A549 (cell line): ENCODE data around the gene BNC2. TPM values are rescaled to one million over a fixed set of nuclear protein-coding genes. Genes with fewer than 3 reads are reported as not detected.

Source experiments
- ATAC-seq, 2 experiments: fragments of 200-7000 bp in 1 of 2; fragments of >200 bp in 1 of 2; cut with Nextera tagmentation in 1 of 2; cut with Tn5 transposase in 1 of 2; 3 replicates each; pipeline versions ENCODE4 v1.8.0 to v1.9.1; 2018 to 2020; ENCODE audit warnings: mild to moderate bottlenecking in 1 of 2, moderate library complexity in 1 of 2
- CTCF ChIA-PET: fragments of 300-600 bp; sonication (Branson Sonifier 250); formaldehyde crosslinking; extraction: SDS; loops from one replicate; lab custom pipeline; 2021; ENCODE audit warnings: antibody characterized with exemption, inconsistent platforms; lab: Yijun Ruan, JAX
- POLR2A ChIA-PET: fragments of 350-600 bp; formaldehyde crosslinking; extraction: SDS; loops from one replicate; lab custom pipeline; 2021; ENCODE audit warnings: antibody characterized with exemption, inconsistent platforms; lab: Yijun Ruan, JAX
- DNase-seq, 2 experiments: peaks; one replicate each; pipeline versions ENCODE4 v3.0.0 to v3.0.0-alpha.2; 2011 to 2016; ENCODE audit warnings: low read depth in 1 of 2, low spot score in 1 of 2
- FAIRE-seq: peaks from 2 replicates; lab custom pipeline; 2011; peaks lifted over from hg19 to GRCh38; lab: Jason Lieb, UNC
- H3K27ac ChIP-seq, 2 experiments: fragments of >200 bp; sonication (Bioruptor Twin); formaldehyde crosslinking; 3 replicates each; pipeline ENCODE4 v1.5.1; 2016 to 2017
- H3K4me1 ChIP-seq: fragments of >200 bp; sonication (Bioruptor Twin); formaldehyde crosslinking; 3 replicates; pipeline ENCODE4 v1.6.1; 2016
- H3K4me2 ChIP-seq: fragments of >200 bp; sonication (Bioruptor Twin); formaldehyde crosslinking; 3 replicates; pipeline ENCODE4 v1.6.1; 2016
- H3K4me3 ChIP-seq: fragments of >200 bp; sonication (Bioruptor Twin); formaldehyde crosslinking; 3 replicates; pipeline ENCODE4 v1.5.1; 2016
- H3K9me3 ChIP-seq: fragments of >200 bp; sonication (Bioruptor Twin); formaldehyde crosslinking; 3 replicates; pipeline ENCODE4 v1.6.1; 2016
- BCL3 ChIP-seq: fragments of >200 bp; sonication (Bioruptor Twin); formaldehyde crosslinking; IDR thresholded peaks from 3 replicates; pipeline ENCODE4 v1.6.1; 2016
- BHLHE40 ChIP-seq: IDR thresholded peaks from 2 replicates; pipeline ENCODE4 v1.6.1; 2012; ENCODE audit warnings: low read depth, low read length, inconsistent platforms
- CEBPB ChIP-seq, 2 experiments: fragments of >200 bp in 1 of 2; sonication (Bioruptor Twin) in 1 of 2; formaldehyde crosslinking in 1 of 2; IDR thresholded peaks; 2 replicates each; pipeline ENCODE4 v1.6.1; 2012 to 2016
- CHD4 ChIP-seq: fragments of 200-600 bp; sonication (generic); IDR thresholded peaks from 2 replicates; pipeline ENCODE4 v1.6.1; 2016; ENCODE audit warnings: antibody characterized with exemption, mild to moderate bottlenecking, borderline replicate concordance
- CTCF ChIP-seq: fragments of >200 bp; sonication (Bioruptor Twin); formaldehyde crosslinking; IDR thresholded peaks from 3 replicates; pipeline ENCODE4 v1.5.1; 2016
- FOSB ChIP-seq: fragments of 250-450 bp; sonication (Bioruptor Pico); IDR thresholded peaks from 2 replicates; pipeline ENCODE4 v1.5.0; 2020; ENCODE audit warnings: mild to moderate bottlenecking, moderate library complexity
- FOSL2 ChIP-seq, 2 experiments: fragments of 450-650 bp in 1 of 2; fragments of >200 bp in 1 of 2; sonication (Bioruptor Twin) in 1 of 2; formaldehyde crosslinking; IDR thresholded peaks; 2 replicates each; pipeline versions ENCODE4 v1.5.0 to v1.6.1; 2016 to 2020; ENCODE audit warnings: mild to moderate bottlenecking in 1 of 2, moderate library complexity in 1 of 2
- HDAC2 ChIP-seq: fragments of 200-600 bp; sonication (generic); IDR thresholded peaks from 2 replicates; pipeline ENCODE4 v1.6.1; 2016
- HEYL ChIP-seq: fragments of 250-450 bp; sonication (Bioruptor Pico); IDR thresholded peaks from 2 replicates; pipeline ENCODE4 v1.8.0; 2021; ENCODE audit warnings: mild to moderate bottlenecking, moderate library complexity
- JUN ChIP-seq, 2 experiments: fragments of >200 bp; sonication (Bioruptor Twin); formaldehyde crosslinking; IDR thresholded peaks; 2 replicates in 1 of 2; 3 replicates in 1 of 2; pipeline ENCODE4 v1.6.1; 2016 to 2017
- MAX ChIP-seq: IDR thresholded peaks from 2 replicates; pipeline ENCODE4 v1.6.1; 2012
- NPAS2 ChIP-seq: fragments of 250-450 bp; sonication (Bioruptor Pico); IDR thresholded peaks from 2 replicates; pipeline ENCODE4 v1.8.0; 2022; ENCODE audit warnings: mild to moderate bottlenecking, moderate library complexity, borderline replicate concordance
- NR3C1 ChIP-seq: fragments of >200 bp; sonication (Bioruptor Twin); formaldehyde crosslinking; IDR thresholded peaks from 3 replicates; pipeline ENCODE4 v1.6.1; 2017
- PBX3 ChIP-seq: IDR thresholded peaks from 2 replicates; pipeline ENCODE4 v1.6.1; 2012
- PHF8 ChIP-seq: fragments of 200-600 bp; sonication (generic); IDR thresholded peaks from 2 replicates; pipeline ENCODE4 v1.6.1; 2016; ENCODE audit warnings: low read depth, mild to moderate bottlenecking, antibody characterized with exemption, moderate library complexity, borderline replicate concordance
- RAD21 ChIP-seq, 2 experiments: fragments of >200 bp in 1 of 2; sonication (Bioruptor Twin) in 1 of 2; formaldehyde crosslinking in 1 of 2; IDR thresholded peaks in 1 of 2; conservative IDR thresholded peaks in 1 of 2; 2 replicates in 1 of 2; 3 replicates in 1 of 2; pipeline ENCODE4 v1.6.1; 2012 to 2018; ENCODE audit warnings: inconsistent platforms in 1 of 2
- REST ChIP-seq: fragments of 200-600 bp; sonication (generic); IDR thresholded peaks from 2 replicates; pipeline ENCODE4 v1.6.1; 2016; ENCODE audit warnings: antibody characterized with exemption, mild to moderate bottlenecking, moderate library complexity
- RNF2 ChIP-seq: fragments of 200-600 bp; sonication (generic); IDR thresholded peaks from 2 replicates; pipeline ENCODE4 v1.6.1; 2016; ENCODE audit warnings: low read depth, mild to moderate bottlenecking, antibody characterized with exemption, moderate library complexity, borderline replicate concordance
- ZC3H11A ChIP-seq: fragments of 450-650 bp; IDR thresholded peaks from 2 replicates; pipeline ENCODE4 v1.6.1; 2014; ENCODE audit warnings: antibody characterized with exemption, mild to moderate bottlenecking
- WGBS: methylation state at CpG from one replicate; pipeline ENCODE4 v1.1.6; 2017; ENCODE audit errors: missing lambda C conversion rate; 5-methylcytosine and 5-hydroxymethylcytosine counted together
- polyA plus RNA-seq, 4 experiments: library from polyadenylated mRNA; depleted of rRNA in 3 of 4; stranded (reverse); fragments of >200 nt; fragmentation: RNase III in 1 of 4; extraction: RNeasy Plus Mini Kit Qiagen cat#74134 plus additional on column Dnase treatment in 1 of 4; gene quantifications; 2 replicates in 3 of 4; 3 replicates in 1 of 4; pipeline ENCODE4 v1.2.3, GENCODE V29; 2011 to 2017

Gene BNC2
- polyA plus RNA-seq, 2 of the 4 experiments (the other 2 are of a cell fraction), result 6.2 to 7.5 TPM

GRCh38 chr9:16442622-16443021 lies 427.8 kb downstream of the BNC2 start:
- Histone ChIP-seq H3K4me2 (peak overlapping the region; percentile 92), H3K9me3 (no peaks in the 10 kb centered on the region), H3K4me1 (peaks cover 50% of the 10 kb centered on the region), H3K4me3 (no peak overlapping the region; the same call in 2 of the 3 replicates), H3K27ac (peak overlapping the region; percentile 81 to 88)
- ChIA-PET POLR2A (interaction anchor here (0.7 to 1.2 kb wide), 2 partner anchors 29 to 103 kb away, joined by 3 to 5 read pairs; no protein-coding TSS in a partner anchor), CTCF (interaction anchor here (0.6 to 2.0 kb wide), 5 partner anchors 12 to 612 kb away, joined by 3 to 7 read pairs (median 3); no protein-coding TSS in a partner anchor)
- 8% methylated on average over 8 of the region's 8 CpGs for WGBS
- DNase-seq (peak; percentile 23 to 67), FAIRE-seq (no peak), ATAC-seq (peak; percentile 70 to 88; a peak in 4 of 6 replicates)
- no peak for TF ChIP-seq REST
- TF ChIP-seq CEBPB (IDR thresholded peaks at IDR 0.05), result peak; percentile 22 to 52; a peak in 2 of 4 replicates
- no peak for TF ChIP-seq BCL3
- no peak for TF ChIP-seq NPAS2 (CRISPR knock-in tag)
- no peak for TF ChIP-seq NR3C1
- no peak for TF ChIP-seq CHD4
- no peak for TF ChIP-seq HDAC2
- TF ChIP-seq FOSL2 (IDR thresholded peaks at IDR 0.05), result peak; percentile 66; the same call in 1 of the 2 replicates
- TF ChIP-seq FOSL2 (CRISPR knock-in tag; IDR thresholded peaks at IDR 0.05), result peak; percentile 87
- no peak for TF ChIP-seq CTCF
- TF ChIP-seq JUN (IDR thresholded peaks at IDR 0.05), result 0 out of 5 replicates have a peak, but pooled peaks of 1 of the 2 experiments have one; percentile 20
- TF ChIP-seq RNF2, result no peak
- no peak for TF ChIP-seq PBX3
- no peak for TF ChIP-seq BHLHE40
- TF ChIP-seq HEYL (CRISPR knock-in tag), result no peak
- TF ChIP-seq MAX, result 0 out of 2 replicates have a peak, but pooled peaks have one; percentile 22
- TF ChIP-seq FOSB (CRISPR knock-in tag), result no peak
- TF ChIP-seq PHF8, result no peak
- peak in 1 of 2 experiments; percentile 30; a peak in 1 of 5 replicates for TF ChIP-seq RAD21 (conservative IDR thresholded peaks at IDR 0.05 in 1 of 2, IDR thresholded peaks at IDR 0.05 in 1 of 2)
- TF ChIP-seq ZC3H11A, result no peak
